Keratinocyte (primary cell): ENCODE results near the gene LHPP. TPM values are rescaled to one million over a fixed set of nuclear protein-coding genes. Genes with fewer than 3 reads are reported as not detected.

Source experiments
- DNase-seq: peaks from one replicate; pipeline ENCODE4 v3.0.0-alpha.2; 2011; ENCODE audit warnings: low read depth, missing footprints, low spot score
- FAIRE-seq: peaks from 2 replicates; lab custom pipeline; 2011; peaks lifted over from hg19 to GRCh38; lab: Jason Lieb, UNC
- H2AFZ ChIP-seq: 2 replicates; pipeline ENCODE4 v1.6.0; 2012; ENCODE audit warnings: low read length, control low read depth, inconsistent platforms; ENCODE audit not compliant: control insufficient read depth
- H3K27ac ChIP-seq: 2 replicates; pipeline ENCODE4 v1.5.1; 2011; ENCODE audit warnings: low read length; ENCODE audit not compliant: control insufficient read depth, insufficient read depth
- H3K27me3 ChIP-seq: 3 replicates; pipeline ENCODE4 v1.6.0; 2011; ENCODE audit warnings: low read length; ENCODE audit not compliant: control insufficient read depth, insufficient read depth; ENCODE audit errors: extremely low read depth
- H3K36me3 ChIP-seq, 2 experiments: 2 replicates in 1 of 2; 3 replicates in 1 of 2; pipeline ENCODE4 v1.5.1; 2011; ENCODE audit warnings: low read length in 2 of 2, mild to moderate bottlenecking in 1 of 2; ENCODE audit not compliant: control insufficient read depth in 2 of 2, insufficient read depth in 2 of 2; ENCODE audit errors: extremely low read depth in 1 of 2
- H3K4me1 ChIP-seq: 3 replicates; pipeline ENCODE4 v1.5.1; 2011; ENCODE audit warnings: low read length; ENCODE audit not compliant: control insufficient read depth, insufficient read depth; ENCODE audit errors: extremely low read depth
- H3K4me2 ChIP-seq: 3 replicates; pipeline ENCODE4 v1.6.0; 2011; ENCODE audit warnings: low read depth, low read length; ENCODE audit not compliant: control insufficient read depth, insufficient read depth; ENCODE audit errors: extremely low read depth
- H3K4me3 ChIP-seq, 3 experiments: fragments of 200-600 bp in 1 of 3; sonication (generic) in 1 of 3; 2 replicates in 2 of 3; 3 replicates in 1 of 3; pipeline ENCODE4 v1.5.1; 2011 to 2016; ENCODE audit warnings: low read length in 3 of 3, mild to moderate bottlenecking in 3 of 3, control low read depth in 2 of 3, inconsistent platforms in 1 of 3, low read depth in 1 of 3, mixed read lengths in 1 of 3, mixed run types in 1 of 3, moderate library complexity in 1 of 3; ENCODE audit not compliant: control insufficient read depth in 2 of 3, insufficient read depth in 2 of 3; ENCODE audit errors: extremely low read depth in 1 of 3
- H3K79me2 ChIP-seq: 2 replicates; pipeline ENCODE4 v1.6.0; 2012; ENCODE audit warnings: low read length; ENCODE audit not compliant: control insufficient read depth, insufficient read depth
- H3K9ac ChIP-seq: 3 replicates; pipeline ENCODE4 v1.6.0; 2011; ENCODE audit warnings: low read length; ENCODE audit not compliant: control insufficient read depth, insufficient read depth; ENCODE audit errors: extremely low read depth
- H3K9me1 ChIP-seq: 3 replicates; pipeline ENCODE4 v1.6.0; 2011; ENCODE audit warnings: low read length; ENCODE audit not compliant: control insufficient read depth, insufficient read depth; ENCODE audit errors: extremely low read depth
- H3K9me3 ChIP-seq: 2 replicates; pipeline ENCODE4 v1.5.1; 2012; ENCODE audit warnings: low read depth, low read length; ENCODE audit not compliant: control insufficient read depth
- H4K20me1 ChIP-seq: 3 replicates; pipeline ENCODE4 v1.6.0; 2011; ENCODE audit warnings: low read length; ENCODE audit not compliant: control insufficient read depth, insufficient read depth; ENCODE audit errors: extremely low read depth
- CTCF ChIP-seq, 3 experiments: IDR thresholded peaks in 1 of 3; conservative IDR thresholded peaks in 1 of 3; optimal IDR thresholded peaks in 1 of 3; 2 replicates in 2 of 3; 3 replicates in 1 of 3; pipeline versions ENCODE3 to v1.5.1; 2011; ENCODE audit warnings: low read length in 3 of 3, mild to moderate bottlenecking in 3 of 3, moderate library complexity in 2 of 3, control low read depth in 1 of 3, inconsistent platforms in 1 of 3; ENCODE audit not compliant: insufficient read depth in 2 of 3; ENCODE audit errors: extremely low read depth in 1 of 3
- EZH2 ChIP-seq: IDR thresholded peaks from one replicate; pipeline ENCODE4 v1.6.1; 2012; ENCODE audit warnings: inconsistent platforms, mild to moderate bottlenecking, low read length, moderate library complexity
- dilution Hi-C: fragments of 300-500 bp; cut with MboI; formaldehyde crosslinking; loops from one replicate; pipeline ENCODE4 v1.7.0; 2020; ENCODE audit warnings: low sequenced_read_pairs; ENCODE audit not compliant: extremely low pct_ligation_motif_present
- polyA plus RNA-seq, 5 experiments: library from polyadenylated mRNA; depleted of rRNA in 3 of 5; stranded (reverse) in 3 of 5; stranded (forward) in 1 of 5; unstranded in 1 of 5; fragments of >200 nt; gene quantifications; 1 replicate in 1 of 5; 2 replicates in 3 of 5; 3 replicates in 1 of 5; pipeline versions ENCODE4 v1.2.1 to v1.2.3, GENCODE V29; 2011 to 2012; ENCODE audit warnings: missing spikeins in 2 of 5, low read depth in 1 of 5, low replicate concordance in 1 of 5

The LHPP gene
- polyA plus RNA-seq, 1 donor (not counting 4 experiments of a cell fraction or from before 2014, with no cell fraction given) = 13.1 TPM

GRCh38 chr10:124446830-124447750 is 14.5 kb upstream of the LHPP start:
- TF ChIP-seq EZH2 = no peak
- TF ChIP-seq CTCF (optimal IDR thresholded peaks at IDR 0.05 in 1 of 3, IDR thresholded peaks at IDR 0.05 in 1 of 3, conservative IDR thresholded peaks at IDR 0.05 in 1 of 3; ENCODE audit: extremely low read depth in 1 of 3, insufficient read depth in 2 of 3, low read length in 3 of 3) = no peak
- no peak for DNase-seq
- H3K9me3 ChIP-seq = no peaks in the 10 kb centered on the region

GRCh38 chr10:124447751-124448466 is 13.7 kb upstream of the LHPP start:
- H3K9ac ChIP-seq = no peak overlapping the region
- peak overlapping the region; percentile 45 for H3K4me2 ChIP-seq
- no peak overlapping the region for H2AFZ ChIP-seq
- DNase-seq (no peak), FAIRE-seq (no peak)
- no peaks in the 10 kb centered on the region for H3K9me1 ChIP-seq
- H3K4me1 ChIP-seq = peaks cover 10% of the 10 kb centered on the region
- H4K20me1 ChIP-seq = no peaks in the 10 kb centered on the region
- H3K27me3 ChIP-seq = peaks cover 14% of the 10 kb centered on the region
- no peaks in the 10 kb centered on the region for H3K79me2 ChIP-seq
- TF ChIP-seq CTCF (optimal IDR thresholded peaks at IDR 0.05 in 1 of 3, IDR thresholded peaks at IDR 0.05 in 1 of 3, conservative IDR thresholded peaks at IDR 0.05 in 1 of 3; ENCODE audit: extremely low read depth in 1 of 3, insufficient read depth in 2 of 3, low read length in 3 of 3) = no peak
- TF ChIP-seq EZH2 = no peak
- H3K36me3 ChIP-seq = no peaks in the 10 kb centered on the region
- H3K9me3 ChIP-seq = no peaks in the 10 kb centered on the region
- no peak overlapping the region for H3K4me3 ChIP-seq
- no peak overlapping the region for H3K27ac ChIP-seq
- dilution Hi-C loops = no loop called here

More at GRCh38 chr10:124446830-124447750, 14.5 kb upstream of the LHPP start:
- no peak overlapping the region for H2AFZ ChIP-seq
- no peaks in the 10 kb centered on the region for H3K9me1 ChIP-seq
- H4K20me1 ChIP-seq = no peaks in the 10 kb centered on the region
- peaks cover 14% of the 10 kb centered on the region for H3K27me3 ChIP-seq
- dilution Hi-C loops = no loop called here
- no peak overlapping the region for H3K9ac ChIP-seq
- H3K4me2 ChIP-seq = peak overlapping the region; percentile 45
- H3K36me3 ChIP-seq = no peaks in the 10 kb centered on the region
- H3K27ac ChIP-seq = no peak overlapping the region
- peaks cover 10% of the 10 kb centered on the region for H3K4me1 ChIP-seq
- FAIRE-seq = no peak
- no peaks in the 10 kb centered on the region for H3K79me2 ChIP-seq
- no peak overlapping the region for H3K4me3 ChIP-seq
